Activated CD4-positive, alpha-beta T cell treated with anti-CD3 and anti-CD28 coated beads, Interleukin-2, amount 10 ng/mL, durations not matched to agents 24 days and 14 days (primary cell): Measurements from ENCODE around the gene STMP1. TPM values are rescaled to one million over a fixed set of nuclear protein-coding genes. Genes with fewer than 3 reads are reported as not detected.

Experiments used
- total RNA-seq: library from RNA; stranded (reverse); gene quantifications from 2 replicates; pipeline ENCODE4 v1.2.3, GENCODE V29; 2022

STMP1 gene
- total RNA-seq, 1 donor from 2014 or later = 25.8 TPM

Other genes with a start within 250 kb of the STMP1 start
- 21.1 and 26.3 TPM in 2 replicates for gene CNOT4, start 152.4 kb upstream of the STMP1 start, total RNA-seq
- gene NUP205, start 104.6 kb upstream of the STMP1 start, total RNA-seq = 129 and 130 TPM in 2 replicates
- not detected in 2 replicates for gene SLC13A4, start 65.7 kb downstream of the STMP1 start, total RNA-seq
- not detected in 2 replicates for gene FAM180A, start 86.3 kb downstream of the STMP1 start, total RNA-seq